ENCODE results near the gene DEDD. TPM values are rescaled to one million over a fixed set of nuclear protein-coding genes. Genes with fewer than 3 reads are reported as not detected.

The DEDD gene
- total and polyA plus RNA-seq, 2 of the 13 experiments (the other 11 are each of a cell fraction or from before 2014, with no cell fraction given), result 12.6 to 27.8 TPM

- TF ChIP-seq GPBP1L1 (CRISPR knock-in tag; IDR thresholded peaks at IDR 0.05) (no peak), GLMP (CRISPR knock-in tag; IDR thresholded peaks at IDR 0.05; ENCODE audit: borderline replicate concordance) (no peak), EED (CRISPR knock-in tag; IDR thresholded peaks at IDR 0.05) (no peak; the same call in 1 of the 2 replicates), RFX1 (IDR thresholded peaks at IDR 0.05) (no peak), SOX6 (IDR thresholded peaks at IDR 0.05) (no peak), SOX6 (CRISPR knock-in tag; IDR thresholded peaks at IDR 0.05) (peak; percentile 83), ZMYM4 (CRISPR knock-in tag; IDR thresholded peaks at IDR 0.05) (no peak; the same call in 1 of the 2 replicates), LRRFIP1 (CRISPR knock-in tag; conservative IDR thresholded peaks at IDR 0.05) (no peak; the same call in 1 of the 2 replicates), ZBTB44 (CRISPR knock-in tag; IDR thresholded peaks at IDR 0.05) (peak; percentile 19; the same call in 1 of the 2 replicates), HIC2 (CRISPR knock-in tag; IDR thresholded peaks at IDR 0.05; ENCODE audit: low read depth) (no peak), ARID4A (CRISPR knock-in tag; IDR thresholded peaks at IDR 0.05; ENCODE audit: borderline replicate concordance) (peak; percentile 90), ZNF543 (CRISPR knock-in tag; IDR thresholded peaks at IDR 0.05) (peak; percentile 70; the same call in 1 of the 2 replicates), CBX1 (IDR thresholded peaks at IDR 0.05; ENCODE audit: low read depth) (no peak), ZNF678 (CRISPR knock-in tag; IDR thresholded peaks at IDR 0.05) (0 out of 2 replicates have a peak, but pooled peaks have one; percentile 65), DNMT1 (CRISPR knock-in tag; IDR thresholded peaks at IDR 0.05) (0 out of 2 replicates have a peak, but pooled peaks have one; percentile 51), BRCA1 (CRISPR knock-in tag; IDR thresholded peaks at IDR 0.05) (no peak)
These were observed 44.9 kb upstream of the DEDD start, which contains the start of gene B4GALT3 (continued) for GRCh38 chr1:161177112-161177935.

Measured in HepG2 (cell line).